ENCODE data around the gene UCP3.

UCP3 gene, protein sequence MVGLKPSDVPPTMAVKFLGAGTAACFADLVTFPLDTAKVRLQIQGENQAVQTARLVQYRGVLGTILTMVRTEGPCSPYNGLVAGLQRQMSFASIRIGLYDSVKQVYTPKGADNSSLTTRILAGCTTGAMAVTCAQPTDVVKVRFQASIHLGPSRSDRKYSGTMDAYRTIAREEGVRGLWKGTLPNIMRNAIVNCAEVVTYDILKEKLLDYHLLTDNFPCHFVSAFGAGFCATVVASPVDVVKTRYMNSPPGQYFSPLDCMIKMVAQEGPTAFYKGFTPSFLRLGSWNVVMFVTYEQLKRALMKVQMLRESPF

DNA sequence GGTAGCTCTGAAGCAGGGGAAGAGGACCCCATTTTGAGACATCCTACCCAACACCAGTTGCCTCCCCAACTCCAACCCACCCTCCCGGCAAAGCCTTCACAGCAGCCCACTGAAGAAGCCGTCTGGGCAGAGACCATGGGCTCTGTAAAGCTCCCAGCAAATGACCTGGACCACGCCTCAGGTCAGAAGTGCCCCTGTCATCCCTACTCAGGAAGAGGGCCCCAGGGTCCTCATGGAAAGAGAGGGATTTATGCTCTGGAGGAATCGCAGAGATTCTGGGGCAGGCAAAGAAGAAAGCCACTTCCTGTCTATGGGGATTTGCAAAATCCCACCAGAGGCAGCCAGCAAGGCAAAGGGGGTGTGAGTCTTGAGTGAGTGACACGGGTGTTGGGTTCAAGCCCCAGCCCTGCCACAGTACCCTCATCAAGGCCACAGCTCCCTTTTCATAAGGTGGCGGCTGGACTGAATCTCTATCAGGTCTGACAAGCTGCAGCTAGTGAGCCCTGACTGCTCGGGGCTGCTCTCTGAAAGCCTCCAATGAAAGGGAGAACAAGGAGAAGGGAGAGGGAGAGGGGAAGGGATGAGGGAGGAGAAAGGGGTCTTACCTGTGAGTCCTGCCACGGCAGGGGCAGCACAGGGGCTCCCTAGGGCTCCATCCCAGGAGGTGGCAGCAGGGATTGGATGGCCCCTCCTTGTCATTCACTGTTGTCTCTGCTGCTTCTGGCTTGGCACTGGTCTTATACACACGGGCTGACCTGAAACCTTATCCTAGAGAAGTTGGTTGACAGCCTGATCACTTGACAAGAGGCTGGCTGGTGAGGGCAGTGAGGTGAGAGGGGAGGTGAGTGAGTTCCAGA lies at the start of gene UCP3:
UCP3 (minus strand) TSS at position 713 of the 857 bp plus-strand sequence. CDS start 2,043 bp downstream, outside the sequence.
- no peak for DNase-seq

DNA sequence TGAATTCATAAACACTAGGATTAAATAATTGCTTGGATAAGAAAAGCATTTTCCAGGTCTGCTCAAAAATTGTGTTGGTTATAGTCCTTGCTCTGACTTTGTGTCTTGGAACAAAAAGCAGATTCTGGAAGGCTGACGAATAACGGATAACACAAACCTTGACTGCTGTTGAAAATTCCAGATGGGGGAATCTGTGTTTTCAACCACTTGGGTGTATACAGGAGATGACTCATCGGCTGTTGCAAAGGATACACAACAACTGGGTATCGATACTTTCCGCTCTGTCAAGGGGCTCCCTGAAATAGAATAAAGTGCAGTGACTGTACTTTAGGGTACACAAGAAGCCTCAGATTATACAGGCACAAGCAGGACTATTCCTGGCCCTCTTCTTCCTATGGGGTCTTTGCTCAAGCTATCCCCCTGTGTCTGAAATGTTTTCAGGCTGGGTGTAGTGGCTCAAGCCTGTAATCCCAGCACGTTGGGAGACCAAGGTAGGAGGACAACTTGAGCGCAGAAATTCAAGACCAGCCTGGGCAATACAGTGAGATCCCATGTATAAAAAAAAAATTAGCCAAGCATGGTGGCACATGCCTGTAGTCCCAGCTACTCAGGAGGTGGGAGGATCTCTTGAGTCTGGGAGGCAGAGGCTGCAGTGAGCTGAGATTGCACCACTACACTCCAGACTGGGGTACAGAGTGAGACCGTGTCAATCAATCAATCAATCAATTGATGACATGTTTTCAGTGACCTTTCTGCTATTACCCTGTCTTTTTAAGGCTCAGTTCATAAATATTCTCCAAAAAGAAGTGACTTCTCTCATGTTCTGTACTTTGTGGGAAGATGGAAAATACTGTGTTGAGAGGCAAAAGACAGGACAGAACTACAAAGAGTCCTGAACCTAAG lies 48.6 kb upstream of the UCP3 start:
- DNase-seq, result no peak

DNA sequence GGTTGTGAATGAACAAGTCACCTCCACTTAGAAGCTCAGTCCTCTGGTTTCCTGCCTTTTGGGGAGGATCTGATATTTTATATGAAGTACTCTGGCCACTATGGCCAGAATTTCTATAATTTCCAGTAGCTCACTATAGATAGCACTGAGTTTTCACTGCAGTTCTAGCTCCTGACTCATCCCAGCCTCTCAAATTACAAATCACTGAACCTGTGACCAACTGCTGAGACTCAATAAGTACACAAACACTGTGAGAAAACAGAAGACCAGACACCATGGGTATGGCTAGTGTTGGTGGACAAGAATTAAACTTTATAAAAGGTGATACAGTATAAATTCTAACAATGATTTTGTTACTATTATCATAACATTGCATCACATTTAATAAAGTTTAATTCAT lies 47.1 kb upstream of the UCP3 start:
- DNase-seq, result no peak

DNA sequence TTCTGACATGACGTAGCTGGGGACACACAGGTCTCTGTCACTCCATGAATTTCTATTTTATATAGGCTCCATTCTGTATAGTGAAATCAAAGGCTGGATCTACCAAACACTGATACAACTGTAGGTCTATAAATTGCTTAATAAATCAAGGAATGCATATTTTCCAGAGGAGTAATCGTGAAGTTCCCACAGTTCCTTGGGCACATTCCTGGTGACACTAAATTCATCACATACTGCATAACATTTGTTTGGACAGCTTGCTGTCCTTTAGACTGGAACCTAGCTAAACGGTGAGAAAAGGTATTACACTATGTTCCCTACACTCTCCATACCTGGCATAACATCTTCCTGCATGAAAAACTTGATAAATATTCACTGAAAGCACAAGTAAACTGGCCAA lies 41.6 kb upstream of the UCP3 start:
- DNase-seq, result no peak

DNA sequence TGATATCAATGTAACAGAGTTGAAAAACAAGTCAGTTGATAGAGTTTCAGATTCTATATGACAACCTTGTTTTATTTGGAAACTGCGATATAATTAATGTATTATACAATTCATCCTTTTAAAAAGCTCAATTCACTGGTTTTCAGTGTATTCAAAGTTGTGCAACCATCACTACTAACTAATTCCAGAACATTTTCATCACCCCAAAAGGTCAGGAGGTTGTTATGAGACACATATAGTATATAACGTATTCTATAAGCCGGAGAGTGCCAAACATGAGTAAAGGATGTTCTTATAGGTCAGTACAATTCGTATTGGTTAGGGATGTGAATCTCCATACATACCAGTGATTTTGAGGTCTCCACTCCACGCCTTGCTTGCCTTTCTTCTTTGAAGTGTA lies 40.1 kb upstream of the UCP3 start:
- DNase-seq, result no peak

DNA sequence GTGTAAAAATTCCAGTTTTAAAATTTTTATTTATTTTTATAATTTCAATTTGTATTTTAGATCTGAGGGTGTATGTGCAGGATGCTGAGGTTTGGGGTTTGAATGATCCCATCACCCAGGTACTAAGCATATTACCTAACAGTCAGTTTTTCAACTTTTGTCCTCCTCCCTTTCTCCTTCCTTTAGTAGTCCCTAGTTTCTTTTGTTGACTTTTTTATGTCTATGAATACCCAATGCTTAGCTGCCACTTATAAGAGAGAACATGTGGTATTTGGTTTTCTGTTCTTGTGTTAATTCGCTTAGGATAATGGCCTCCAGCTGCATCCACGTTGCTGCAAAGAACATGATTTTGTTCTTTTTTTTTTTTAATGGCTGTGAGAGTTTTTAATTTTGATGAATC lies 35.7 kb upstream of the UCP3 start:
- no peak for DNase-seq

DNA sequence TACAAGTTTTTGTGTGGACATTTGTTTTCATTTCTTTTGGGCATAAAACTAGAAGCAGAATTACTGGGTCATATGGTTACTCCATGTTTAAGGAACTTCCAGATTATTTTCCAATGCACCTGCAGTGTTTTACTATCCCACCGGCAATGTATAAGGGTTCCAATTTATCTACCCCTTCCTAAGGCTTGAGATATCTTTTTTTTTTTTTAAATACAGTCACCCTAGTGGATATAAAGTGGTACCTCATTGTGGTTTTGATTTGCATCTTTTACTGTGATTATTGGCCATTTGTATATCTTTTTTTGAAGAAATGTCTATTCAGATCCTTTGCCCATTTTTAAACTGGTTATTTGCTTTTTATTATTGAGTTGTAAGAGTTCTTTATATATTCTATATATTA lies 34.6 kb upstream of the UCP3 start:
- DNase-seq, result no peak

DNA sequence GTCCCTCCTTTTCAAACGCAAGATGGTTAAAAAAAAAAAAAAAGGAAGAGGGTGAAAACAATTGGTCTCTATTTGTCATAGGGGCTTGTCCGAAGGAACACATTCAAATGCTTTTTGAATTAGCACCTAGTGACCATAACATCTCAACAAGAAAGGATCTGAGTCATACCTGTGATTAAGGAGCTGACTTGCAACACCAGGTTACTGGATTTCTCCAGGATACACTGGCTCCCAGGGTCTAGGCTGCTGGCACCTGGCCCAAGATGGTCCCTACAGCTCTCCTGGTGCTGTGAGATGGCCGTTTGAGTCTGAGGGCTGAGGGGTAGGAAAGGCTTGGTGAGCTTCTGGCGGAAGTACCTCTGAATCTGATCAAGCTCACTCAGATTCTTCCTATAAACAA lies 28.4 kb upstream of the UCP3 start:
- DNase-seq, result no peak

DNA sequence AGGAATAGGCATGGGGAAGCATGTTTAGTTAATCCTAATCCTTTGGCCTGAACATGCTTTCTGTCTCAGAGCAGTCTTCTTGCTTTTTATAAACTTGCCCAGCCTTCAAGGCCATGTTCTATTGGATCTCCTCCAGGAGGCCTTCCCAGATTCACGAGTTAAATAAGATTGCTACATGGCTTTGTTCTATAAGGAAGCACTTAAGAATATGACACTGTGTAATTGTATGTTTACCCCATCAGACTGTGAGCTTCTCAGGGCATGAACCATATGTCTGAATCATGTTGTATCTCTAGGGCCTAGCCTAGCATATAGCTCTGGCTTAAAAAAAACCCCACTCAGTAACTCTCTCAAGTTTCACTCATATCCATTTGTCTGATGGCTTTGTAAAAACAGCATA lies 26.4 kb upstream of the UCP3 start:
- DNase-seq, result no peak

DNA sequence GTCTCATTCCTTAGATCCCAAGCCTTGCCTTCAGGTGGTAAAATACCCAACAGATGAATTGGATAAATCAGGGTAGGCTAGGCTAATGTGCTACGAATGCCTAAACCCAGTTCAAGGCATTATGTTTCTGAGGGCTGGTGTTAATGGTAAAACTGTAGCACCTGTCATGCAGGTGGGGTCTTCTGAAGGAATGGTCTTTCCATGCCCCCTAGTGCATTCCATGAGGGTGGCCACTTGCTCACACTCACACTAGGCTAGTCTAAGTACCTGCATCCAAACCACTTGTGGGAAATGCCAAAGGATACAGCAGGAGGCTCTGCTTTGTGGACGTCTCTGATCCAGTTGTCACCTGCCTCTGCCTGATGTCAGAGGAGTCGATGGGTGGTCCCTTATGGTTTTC lies 24.2 kb upstream of the UCP3 start:
- peak; percentile 22 for DNase-seq

DNA sequence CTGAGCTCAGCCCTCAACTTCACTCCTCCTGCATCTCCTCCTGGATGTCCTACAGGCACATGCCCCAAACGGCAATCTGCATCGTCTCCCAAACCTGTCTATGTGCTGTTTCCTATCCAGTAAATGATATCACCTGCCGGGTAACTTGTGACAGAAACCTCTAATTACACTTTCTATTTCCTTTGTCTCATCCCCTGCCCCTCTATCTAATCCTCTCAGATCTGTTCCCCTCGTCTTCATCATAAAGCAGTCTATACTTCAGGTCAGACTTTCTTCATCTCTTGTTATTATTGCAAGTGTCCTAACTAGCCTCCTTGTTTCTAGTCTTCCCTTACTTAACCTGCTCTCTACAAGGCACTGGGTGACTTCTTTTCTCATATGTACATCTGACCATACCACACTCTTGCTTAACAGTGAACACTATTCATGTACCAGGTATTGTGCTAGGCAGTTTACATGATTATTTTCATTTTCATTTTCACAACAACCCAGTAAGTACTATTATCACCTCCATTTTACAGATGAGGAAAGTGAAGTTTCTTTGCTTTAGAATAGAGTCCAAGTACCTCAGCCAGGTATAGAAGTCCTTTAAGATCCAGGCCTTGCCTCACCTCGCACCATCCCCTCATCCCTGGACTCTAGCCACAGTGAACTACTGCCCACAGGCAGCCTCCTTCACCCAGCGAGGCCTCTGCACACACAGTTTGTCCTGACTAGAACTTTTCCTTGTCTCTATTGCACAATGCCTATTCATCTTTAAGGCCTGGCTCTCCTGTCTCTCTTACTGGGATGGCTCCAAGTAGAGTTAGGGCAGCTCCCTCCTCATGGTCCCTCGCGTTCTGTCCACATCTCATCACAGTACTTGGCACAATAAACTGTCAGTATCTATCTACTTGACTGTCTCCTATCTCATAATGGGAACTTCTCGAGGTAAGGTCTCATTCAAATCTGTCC lies 22.1 kb upstream of the UCP3 start:
- no peak for DNase-seq

DNA sequence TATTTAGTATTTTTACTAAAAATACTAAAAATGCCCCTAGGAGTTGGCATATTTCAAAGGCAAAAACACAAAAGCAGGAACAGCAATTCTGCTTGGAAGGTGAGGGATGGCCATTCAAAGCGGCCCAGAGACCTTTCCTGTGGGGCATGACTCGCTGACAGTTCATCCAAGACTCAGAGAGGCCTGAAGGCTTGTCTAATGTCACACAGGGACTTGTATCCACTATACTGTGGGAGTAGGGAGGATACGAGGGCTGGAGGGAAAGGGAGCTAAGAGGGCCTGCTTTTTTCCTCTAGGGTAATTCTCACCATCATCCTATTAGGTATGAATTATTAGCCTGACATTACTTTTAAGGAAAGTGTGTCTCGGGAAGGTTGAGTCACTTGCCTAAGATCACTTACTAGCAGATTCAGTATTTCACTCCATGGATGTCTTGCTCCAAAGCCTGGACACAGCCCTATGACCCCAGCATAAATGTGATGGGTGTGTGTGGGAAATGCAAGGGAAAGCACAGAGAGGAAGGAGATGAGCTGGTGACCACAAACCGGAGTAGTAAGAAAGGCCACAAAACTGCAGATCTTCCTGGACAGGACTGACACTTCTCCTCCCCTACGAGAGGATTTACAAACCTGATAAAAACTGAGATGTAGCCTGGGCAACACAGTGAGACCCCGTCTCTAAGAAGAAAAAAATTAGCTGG lies 16.7 kb upstream of the UCP3 start:
- no peak for DNase-seq

DNA sequence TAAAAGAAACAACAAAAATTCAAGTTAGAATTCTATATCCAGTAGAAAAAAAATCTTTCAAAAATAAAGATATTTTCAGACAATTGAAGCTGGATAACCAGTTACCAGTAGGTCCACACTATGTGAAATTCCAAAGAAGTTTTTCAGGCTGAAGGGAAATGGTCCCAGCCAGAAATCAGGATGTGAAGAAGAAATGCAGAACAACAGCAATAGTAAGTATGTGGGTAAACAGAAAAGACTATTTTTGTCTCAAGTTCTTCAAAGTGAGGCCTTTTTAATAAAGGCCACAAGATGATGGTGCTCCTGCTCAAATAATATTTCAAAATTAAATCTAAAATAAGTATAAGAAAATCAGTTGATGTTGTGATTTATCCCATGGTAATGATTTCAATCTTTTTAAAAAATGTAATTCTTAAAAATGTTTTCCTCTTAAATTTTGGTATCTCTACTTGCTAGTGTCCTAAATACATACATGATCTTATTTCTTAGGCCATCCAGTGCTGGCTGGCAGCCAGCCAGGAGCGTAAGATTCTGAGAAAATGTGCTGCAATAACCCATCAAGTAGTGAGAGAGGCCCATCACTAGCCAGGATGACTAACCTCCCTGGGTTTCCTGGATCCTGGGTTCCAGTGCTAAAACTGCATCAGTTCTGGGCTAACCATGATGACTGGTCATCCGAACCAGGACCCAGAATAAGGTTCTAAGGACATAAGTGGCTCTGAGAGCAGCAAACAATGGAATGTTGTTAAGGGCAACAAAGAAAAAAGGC lies 15.6 kb upstream of the UCP3 start:
- no peak for DNase-seq

DNA sequence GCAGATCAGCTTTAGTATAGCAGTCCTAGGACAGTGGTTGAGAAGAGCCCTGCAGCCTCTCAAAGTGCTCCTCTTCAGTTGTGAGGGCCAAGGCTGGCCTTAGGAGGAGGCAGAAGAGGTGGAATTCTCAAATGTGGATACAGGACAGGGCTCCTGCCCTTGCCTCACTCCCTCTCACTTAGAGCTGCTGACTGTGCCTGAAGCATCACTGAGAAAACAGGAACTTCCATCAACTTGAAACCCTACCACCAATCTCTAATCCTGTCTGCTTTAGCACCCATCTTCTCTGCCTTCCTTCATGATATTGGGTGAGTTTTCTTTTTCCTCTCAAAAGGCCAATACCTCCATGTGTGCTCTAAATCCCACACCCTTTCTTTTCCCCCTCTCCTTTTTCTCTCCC lies 14.4 kb upstream of the UCP3 start:
- no peak for DNase-seq

DNA sequence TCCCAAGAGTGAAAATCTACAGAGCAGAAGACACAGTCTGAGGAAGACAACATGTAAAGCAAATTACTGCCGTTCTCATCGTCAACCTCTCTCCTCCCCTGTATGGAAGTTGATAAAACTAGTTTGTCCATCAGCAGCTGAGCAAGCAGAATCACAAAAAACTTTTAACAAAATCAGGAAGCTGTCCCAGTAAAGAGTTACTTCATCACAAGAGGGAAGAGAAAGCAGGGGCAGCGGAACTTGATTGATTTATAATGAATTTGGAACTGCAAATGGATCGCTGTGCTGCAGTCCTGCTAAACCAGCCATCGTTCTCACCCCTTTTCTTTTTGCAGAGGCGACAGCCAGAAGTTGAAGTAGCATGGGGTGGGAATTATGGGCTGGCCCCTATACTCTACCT lies 13.7 kb upstream of the UCP3 start:
- no peak for DNase-seq

DNA sequence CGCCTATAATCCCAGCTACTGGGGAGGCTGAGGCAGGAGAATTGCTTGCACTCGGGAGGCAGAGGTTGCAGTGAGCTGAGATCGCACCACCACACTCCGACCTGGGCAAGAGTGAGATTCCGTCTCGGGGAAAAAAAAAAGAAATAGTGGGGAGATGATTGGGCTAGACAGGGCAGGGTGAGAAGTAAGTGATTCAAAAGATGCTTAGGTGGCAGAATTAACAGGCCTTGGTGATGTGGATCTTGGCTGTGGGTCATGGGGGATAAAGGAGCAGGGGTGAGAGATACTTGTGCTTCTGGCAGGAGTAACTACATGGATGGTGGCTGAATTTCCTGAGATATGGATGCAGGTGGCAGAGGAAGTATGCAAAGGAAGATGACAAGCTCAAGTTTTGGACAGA lies 13.1 kb upstream of the UCP3 start:
- no peak for DNase-seq

DNA sequence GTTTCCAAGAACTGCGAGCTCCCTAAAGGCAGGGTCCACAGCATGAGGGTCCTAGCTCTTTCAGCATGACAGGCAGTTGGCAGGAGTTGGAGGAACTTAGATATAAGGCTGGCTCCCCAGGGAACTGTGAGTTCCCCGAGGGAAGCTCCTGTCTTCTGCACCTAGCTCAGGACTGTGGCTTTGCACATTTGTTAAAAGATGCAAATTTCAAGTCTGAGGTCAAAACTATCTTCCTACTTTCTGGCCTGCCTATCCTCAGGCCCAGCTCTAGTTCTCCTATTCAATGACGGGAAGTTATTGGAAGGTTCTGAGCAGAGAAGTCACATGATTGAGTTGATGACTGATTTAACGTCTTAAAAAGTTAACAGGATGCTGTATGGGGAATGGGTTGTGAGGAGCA lies 11.7 kb upstream of the UCP3 start:
- no peak for DNase-seq

DNA sequence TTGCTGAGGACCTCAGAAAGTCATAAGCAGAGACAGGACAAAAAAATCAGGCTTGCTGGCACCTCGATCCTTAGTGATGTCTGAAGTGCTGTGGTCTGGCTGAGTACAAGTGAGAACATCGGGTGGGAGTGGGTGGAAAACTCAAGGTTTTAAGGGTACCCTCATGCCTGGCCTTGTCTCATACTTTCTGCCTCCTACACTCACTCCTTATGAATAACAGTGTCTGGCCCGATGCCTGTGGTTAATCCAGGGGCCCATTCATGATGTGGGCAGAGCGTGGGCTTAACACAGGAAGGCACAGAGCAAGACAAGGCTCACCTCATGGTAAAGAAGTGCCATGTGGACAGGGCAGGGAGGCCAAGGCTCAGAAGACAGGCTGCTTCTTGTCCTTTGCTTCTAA lies 11.0 kb upstream of the UCP3 start:
- DNase-seq, result peak; percentile 16

DNA sequence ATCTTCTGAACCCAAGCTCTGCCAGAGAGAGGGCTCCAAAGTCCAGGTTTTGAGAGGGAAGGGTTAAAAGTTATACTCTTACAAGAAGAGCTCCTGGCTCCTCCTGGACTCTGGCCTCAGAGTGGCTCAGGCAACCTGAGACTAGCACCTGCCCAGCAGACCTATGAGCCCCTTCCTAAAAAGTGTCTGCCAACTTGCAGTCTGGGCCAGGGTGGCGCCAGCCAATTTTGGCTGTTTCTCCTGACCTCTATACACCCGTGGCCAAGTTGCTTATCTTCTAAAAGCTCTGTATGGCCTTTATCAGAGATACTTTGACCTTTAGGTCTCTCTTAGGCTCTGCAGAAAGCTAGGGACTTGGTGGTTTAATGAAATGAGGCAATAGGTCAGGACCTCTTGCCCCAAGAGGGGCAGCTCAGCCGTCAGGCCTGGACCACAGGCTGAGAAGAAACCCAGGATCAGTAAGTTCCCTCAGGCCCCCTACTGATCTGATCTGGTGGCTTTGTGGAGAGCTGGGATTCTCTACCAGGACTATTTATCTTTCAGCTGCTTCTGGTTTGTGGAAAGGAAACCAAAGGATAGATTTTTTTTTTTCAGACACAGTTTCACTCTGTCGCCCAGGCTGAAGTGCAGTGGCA lies 10.3 kb upstream of the UCP3 start:
- no peak for DNase-seq

DNA sequence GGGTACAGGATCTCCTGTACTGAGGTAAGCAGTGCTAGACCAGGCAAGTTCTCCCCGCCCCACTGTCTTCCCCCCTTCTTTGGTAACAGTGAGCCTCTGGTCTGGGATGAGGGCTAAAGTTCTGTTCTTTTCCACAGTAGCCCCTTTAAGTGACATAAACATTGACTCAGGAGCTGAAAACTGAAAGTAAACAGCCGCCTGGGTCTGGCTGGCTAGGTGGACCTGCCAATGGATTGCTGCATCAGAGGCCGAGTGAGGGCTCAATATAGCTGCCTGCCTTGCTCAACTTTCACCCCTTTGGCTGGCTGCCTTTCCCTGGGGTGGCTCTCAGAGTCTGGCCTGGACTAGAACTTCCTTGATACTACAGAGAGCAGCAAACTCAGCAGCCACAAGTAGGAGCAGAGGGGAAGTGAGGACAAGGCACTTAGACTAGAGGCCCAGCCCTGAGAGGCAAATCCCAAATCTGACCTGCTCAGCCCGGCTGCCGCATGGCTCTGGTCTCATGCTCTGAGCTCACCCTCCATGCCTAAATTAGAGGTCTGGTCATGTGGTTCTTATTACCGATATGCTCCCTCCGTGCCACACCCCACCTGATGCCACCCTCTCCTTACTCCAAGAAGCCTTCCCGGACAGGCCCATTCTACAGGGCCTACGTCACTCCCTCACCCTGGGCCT lies 9.6 kb upstream of the UCP3 start:
- DNase-seq, result no peak

Measured in activated gamma-delta T cell treated with Interleukin-2 at 50 U/mL for 16 hours (primary cell).